Measurements from ENCODE around the gene RBMS3.

DNA sequence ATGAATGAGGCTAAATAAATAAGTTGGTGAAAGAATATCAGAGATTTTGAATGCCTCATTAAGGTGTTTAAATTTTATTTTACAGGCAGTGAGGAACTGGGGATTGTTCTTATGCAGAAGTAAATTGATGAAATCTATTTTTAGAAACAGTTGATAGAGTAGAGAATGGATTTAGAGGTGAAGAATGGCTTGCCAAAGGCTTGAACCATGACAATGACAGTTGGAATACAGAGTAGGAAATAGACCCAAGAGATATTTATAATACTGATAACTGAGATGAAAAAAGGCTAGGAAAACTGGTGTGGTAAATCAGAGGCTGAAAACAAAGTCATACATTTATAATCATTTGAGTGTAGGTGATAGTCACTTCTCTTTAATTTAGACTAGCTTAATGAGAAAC, 39.0 kb upstream of the RBMS3 start:
- no peak for TF ChIP-seq POLR2AphosphoS5 (IDR thresholded peaks at IDR 0.05; ENCODE audit: low read depth)
- no peak for TF ChIP-seq CTCF (conservative IDR thresholded peaks at IDR 0.05; ENCODE audit: low read depth in 2 of 2)
- TF ChIP-seq EZH2phosphoT487 (IDR thresholded peaks at IDR 0.05; ENCODE audit: unreplicated experiment): no peak
- no peak for TF ChIP-seq JUNB (IDR thresholded peaks at IDR 0.05; ENCODE audit: unreplicated experiment)
- TF ChIP-seq NANOG (IDR thresholded peaks at IDR 0.05; ENCODE audit: borderline replicate concordance): no peak
- no peak for TF ChIP-seq REST (IDR thresholded peaks at IDR 0.05; ENCODE audit: unreplicated experiment)
- no peak for TF ChIP-seq EZH2 (IDR thresholded peaks at IDR 0.05; ENCODE audit: low read depth, unreplicated experiment)
